ENCODE measurements around the gene TMEM179.
"Not testable (repeated sequence)": the region's sequence is repeated elsewhere in the genome, so short reads cannot be mapped to it uniquely, and the experiment has no call there.

The TMEM179 gene

GRCh38 chr14:104604458-104605449 is at the start of gene TMEM179:
Gene TMEM179 (minus strand): TSS chr14:104604772. CDS start chr14:104604741, 31 bp downstream.
- ChIA-PET CTCF (interaction anchor here (0.8 kb wide), 1 partner anchor 27 kb away, joined by 4 read pairs; no protein-coding TSS in a partner anchor), POLR2A (ENCODE audit: low non-redundant PET) (no interaction called here)
- DNase-seq (ENCODE audit: low spot score): peak; percentile 46
- no peak within 1 kb of the TSS for H3K27ac ChIP-seq
- TF ChIP-seq CTCF (conservative IDR thresholded peaks at IDR 0.05; ENCODE audit: low read depth): no peak

- CTCF ChIA-PET: no interaction called here
- DNase-seq (ENCODE audit: low spot score): no peak
- no peak for TF ChIP-seq CTCF (conservative IDR thresholded peaks at IDR 0.05; ENCODE audit: low read depth)
- no peak overlapping the region for H3K27ac ChIP-seq
- POLR2A ChIA-PET (ENCODE audit: low non-redundant PET): no interaction called here
These were observed 49.5 kb upstream of the TMEM179 start for GRCh38 chr14:104654119-104654518.

GRCh38 chr14:104653130-104653920 is 48.8 kb upstream of the TMEM179 start:
- DNase-seq (ENCODE audit: low spot score); H3K27ac ChIP-seq; CTCF ChIA-PET; POLR2A ChIA-PET (ENCODE audit: low non-redundant PET): not testable (repeated sequence)

- POLR2A ChIA-PET (ENCODE audit: low non-redundant PET): no interaction called here
- no peak overlapping the region for H3K27ac ChIP-seq
- no peak for TF ChIP-seq CTCF (conservative IDR thresholded peaks at IDR 0.05; ENCODE audit: low read depth)
- CTCF ChIA-PET: no interaction called here
- DNase-seq (ENCODE audit: low spot score): no peak
These were observed 47.8 kb upstream of the TMEM179 start for GRCh38 chr14:104652386-104652785.

GRCh38 chr14:104651876-104652260 is 47.3 kb upstream of the TMEM179 start:
- POLR2A ChIA-PET (ENCODE audit: low non-redundant PET): no interaction called here
- H3K27ac ChIP-seq: no peak overlapping the region
- CTCF ChIA-PET: interaction anchor here (1.0 to 1.1 kb wide), 2 partner anchors 8 to 29 kb away, joined by 3 read pairs; no protein-coding TSS in a partner anchor
- no peak for DNase-seq (ENCODE audit: low spot score)
- TF ChIP-seq CTCF (conservative IDR thresholded peaks at IDR 0.05; ENCODE audit: low read depth): no peak

- ChIA-PET POLR2A (ENCODE audit: low non-redundant PET) (interaction anchor here (0.5 kb wide), 1 partner anchor 79 kb away, joined by 3 read pairs; no protein-coding TSS in a partner anchor), CTCF (interaction anchor here (1.0 to 1.1 kb wide), 2 partner anchors 9 to 29 kb away, joined by 3 read pairs; no protein-coding TSS in a partner anchor)
- peak overlapping the region; percentile 37 for H3K27ac ChIP-seq
- TF ChIP-seq CTCF (conservative IDR thresholded peaks at IDR 0.05; ENCODE audit: low read depth): no peak
- DNase-seq (ENCODE audit: low spot score): no peak
These were observed 46.7 kb upstream of the TMEM179 start for GRCh38 chr14:104650981-104651875.
